SW480 (cell line): ENCODE measurements around the gene HTR2A.

ENCODE experiments used
- DNase-seq: peaks from one replicate; pipeline ENCODE4 v3.0.0-alpha.2; 2016; ENCODE audit warnings: low spot score

The HTR2A gene

GRCh38 chr13:46896341-46897137 lies at the start of gene HTR2A:
Gene HTR2A (minus strand): TSS chr13:46897053. CDS start chr13:46895906, 1,147 bp downstream.
- DNase-seq, result peak; percentile 8

DNA sequence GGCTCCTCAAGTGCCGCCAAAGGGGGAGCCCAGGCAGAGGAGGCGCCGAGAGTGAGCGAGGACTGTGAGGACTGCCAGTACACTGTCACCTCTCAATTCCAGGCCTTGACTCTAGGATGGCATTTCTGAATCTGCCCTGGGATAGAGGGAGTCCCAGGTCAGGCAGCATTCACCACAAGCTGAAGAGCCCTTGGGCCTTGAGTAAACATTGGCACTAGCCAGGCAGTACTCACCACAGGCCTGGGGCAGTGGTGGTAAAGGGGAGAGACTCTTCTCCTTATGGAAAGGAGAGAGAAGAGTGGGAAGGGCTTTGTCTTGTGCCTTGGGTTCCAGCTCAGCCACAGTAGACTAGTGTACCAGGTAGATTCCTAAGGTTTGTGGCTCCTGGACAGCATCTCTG lies 39.7 kb upstream of the HTR2A start:
- DNase-seq, result no peak

GRCh38 chr13:46934749-46935148 lies 37.9 kb upstream of the HTR2A start:
- no peak for DNase-seq

DNA sequence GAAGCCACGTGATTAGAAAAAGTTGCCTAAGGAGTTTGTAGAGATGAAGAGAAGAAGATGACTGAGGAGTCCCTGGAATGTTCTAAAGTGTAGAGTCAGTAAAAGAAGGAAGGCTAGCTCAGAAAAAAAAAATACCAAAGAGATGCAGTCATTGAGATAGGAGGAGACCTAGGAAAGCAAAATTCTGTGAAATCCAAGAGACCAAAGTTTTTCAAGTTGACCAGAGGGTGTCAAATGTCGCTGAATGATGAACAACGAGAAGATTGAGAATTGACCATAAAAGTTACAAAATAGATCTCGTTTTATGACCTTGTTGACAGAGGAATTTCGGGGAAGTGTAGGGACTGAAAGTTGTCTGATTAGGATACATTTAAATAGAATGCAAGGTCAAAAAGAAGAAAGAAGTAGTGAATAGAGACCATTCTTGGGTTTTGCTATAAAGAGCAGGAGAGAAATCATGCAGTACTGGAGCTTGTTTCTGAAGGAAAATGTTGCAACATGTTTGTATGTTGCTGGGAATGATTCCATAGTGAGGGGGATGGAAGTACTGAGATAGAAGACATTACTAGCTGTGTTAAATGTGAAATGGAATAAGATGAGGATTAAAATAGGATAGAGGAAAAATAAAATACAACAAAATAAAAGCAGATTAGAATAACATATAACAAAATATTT lies 30.2 kb upstream of the HTR2A start:
- DNase-seq, result no peak

GRCh38 chr13:46925486-46925885 lies 28.6 kb upstream of the HTR2A start:
- no peak for DNase-seq

DNA sequence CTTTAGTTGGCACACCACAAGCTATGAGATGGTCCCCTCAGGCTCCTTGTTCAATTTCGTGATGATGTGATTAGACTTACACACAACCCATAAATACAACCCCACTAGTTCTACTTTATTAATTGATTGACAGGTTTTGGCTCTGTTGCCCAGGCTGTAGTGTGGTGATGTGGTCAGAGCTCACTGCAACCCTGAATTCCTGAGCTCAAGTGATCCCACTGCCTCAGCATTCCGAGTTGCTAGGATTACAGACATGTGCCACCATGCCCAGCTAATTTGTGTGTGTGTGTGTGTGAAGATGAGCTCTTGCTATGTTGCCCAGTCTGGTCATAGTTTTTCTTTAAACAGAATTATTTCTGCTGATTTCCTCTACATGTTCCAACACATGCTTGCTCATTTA lies 17.5 kb upstream of the HTR2A start:
- no peak for DNase-seq

DNA sequence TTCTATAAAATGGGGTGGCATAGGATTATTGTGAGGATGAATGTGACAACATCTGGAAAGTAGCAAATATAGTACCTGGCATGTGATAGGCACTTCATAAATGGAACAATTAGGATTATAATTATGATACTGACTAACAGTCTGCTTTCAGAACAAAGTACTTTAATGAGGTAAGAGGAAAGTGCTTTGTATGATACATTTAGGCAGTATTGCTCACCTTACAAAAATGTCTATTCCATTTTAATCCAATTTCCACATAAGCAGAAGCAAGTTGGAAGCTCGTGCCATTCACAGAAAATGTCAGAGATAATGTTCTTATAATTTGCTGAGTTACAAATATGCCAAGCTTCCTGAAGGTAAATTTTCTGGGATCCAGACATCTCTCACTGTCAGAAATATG lies 16.9 kb upstream of the HTR2A start:
- DNase-seq, result no peak

- DNase-seq, result peak; percentile 9
These were observed 12.2 kb upstream of the HTR2A start for GRCh38 chr13:46909042-46909441.

DNA sequence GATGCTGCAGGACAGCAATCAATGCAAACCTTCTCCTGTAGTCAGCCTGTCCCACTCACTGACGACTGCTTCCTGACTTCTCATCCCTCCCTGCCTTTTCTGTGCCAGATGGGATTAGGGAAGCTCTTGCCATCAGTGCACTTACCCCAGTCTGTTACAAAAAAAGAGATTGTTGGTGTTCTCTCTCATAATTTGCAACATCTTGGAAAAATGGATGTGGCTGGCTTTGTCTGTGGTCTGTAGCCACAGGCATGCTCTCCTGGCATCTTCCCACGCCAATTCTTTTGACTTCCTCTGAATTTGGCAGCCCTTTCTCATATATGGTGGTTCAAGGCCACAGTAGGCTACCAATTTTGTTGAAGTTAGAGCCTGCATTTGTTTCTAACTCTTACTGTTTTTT lies 11.6 kb upstream of the HTR2A start:
- DNase-seq, result no peak

GRCh38 chr13:46906405-46906804 lies 9.6 kb upstream of the HTR2A start:
- no peak for DNase-seq

GRCh38 chr13:46905249-46905648 lies 8.4 kb upstream of the HTR2A start:
- peak; percentile 4 for DNase-seq

DNA sequence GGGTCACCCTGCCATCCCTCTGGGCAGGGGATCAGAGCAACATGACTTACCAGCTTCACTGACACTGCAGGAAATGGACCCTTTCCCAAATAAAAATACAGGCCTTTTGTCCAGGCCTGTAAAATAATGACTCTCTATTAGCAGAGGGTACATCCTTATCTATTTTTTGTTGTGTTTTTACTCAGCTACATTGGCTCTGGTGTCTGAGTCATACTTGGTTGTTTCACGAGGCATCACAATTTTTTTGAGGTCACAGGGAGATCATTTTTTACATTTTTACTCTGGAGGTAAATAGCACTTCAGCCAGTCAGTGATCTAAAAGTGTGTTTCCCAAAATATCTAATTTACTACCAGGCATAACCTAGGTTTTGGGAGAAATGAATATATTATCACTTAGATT lies 6.9 kb upstream of the HTR2A start:
- no peak for DNase-seq

GRCh38 chr13:46901721-46902120 lies 4.9 kb upstream of the HTR2A start:
- no peak for DNase-seq

- no peak for DNase-seq
These were observed 2.9 kb upstream of the HTR2A start for GRCh38 chr13:46899801-46900200.

- no peak for DNase-seq
These were observed 1.5 kb downstream of the HTR2A start for GRCh38 chr13:46895381-46895780.

DNA sequence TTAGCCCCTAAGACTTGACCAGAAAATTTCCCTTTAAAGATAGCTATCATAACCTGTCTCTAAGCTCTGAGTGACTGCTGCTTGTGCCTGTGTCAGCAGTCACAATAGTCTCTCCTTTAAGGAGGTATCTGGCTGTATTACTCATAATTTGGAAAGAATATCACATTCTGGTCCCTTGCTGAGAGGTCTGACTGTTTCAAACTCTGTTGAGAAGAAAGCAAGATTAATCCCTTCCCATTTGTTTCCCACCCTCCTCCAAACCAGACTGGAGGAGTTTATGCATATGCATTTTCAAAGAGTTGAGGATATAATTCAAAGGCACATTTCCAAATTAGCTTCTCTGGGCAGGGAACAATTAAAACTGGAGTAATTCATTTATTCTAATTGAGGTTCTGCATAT lies 2.3 kb downstream of the HTR2A start:
- no peak for DNase-seq

GRCh38 chr13:46893798-46894560 lies 2.9 kb downstream of the HTR2A start:
- DNase-seq, result peak; percentile 28

DNA sequence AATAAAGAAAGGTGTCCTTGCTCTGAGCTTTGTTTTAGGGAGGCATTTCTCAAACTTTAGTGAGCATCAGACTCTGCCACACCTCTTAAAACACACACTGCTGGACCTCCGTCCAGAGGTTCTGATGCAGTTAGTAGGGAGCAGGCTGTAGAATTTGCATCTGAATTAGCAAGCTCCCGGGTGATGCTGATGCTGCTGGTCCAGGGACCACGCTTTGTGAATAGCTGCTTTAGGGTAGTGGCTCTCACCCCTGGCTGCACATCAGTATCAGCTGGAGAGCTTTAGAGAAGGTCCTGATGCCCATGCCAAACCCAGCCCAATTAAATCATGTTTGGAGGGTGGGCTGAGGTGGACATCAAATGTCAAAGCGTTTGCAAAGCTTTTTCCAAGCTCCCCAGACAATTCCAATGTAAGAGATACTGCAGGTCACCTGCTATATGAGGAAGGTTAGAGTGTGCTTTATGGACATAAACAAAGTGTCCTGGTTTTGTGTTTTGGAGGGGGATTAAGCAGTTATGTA lies 3.6 kb downstream of the HTR2A start:
- no peak for DNase-seq

DNA sequence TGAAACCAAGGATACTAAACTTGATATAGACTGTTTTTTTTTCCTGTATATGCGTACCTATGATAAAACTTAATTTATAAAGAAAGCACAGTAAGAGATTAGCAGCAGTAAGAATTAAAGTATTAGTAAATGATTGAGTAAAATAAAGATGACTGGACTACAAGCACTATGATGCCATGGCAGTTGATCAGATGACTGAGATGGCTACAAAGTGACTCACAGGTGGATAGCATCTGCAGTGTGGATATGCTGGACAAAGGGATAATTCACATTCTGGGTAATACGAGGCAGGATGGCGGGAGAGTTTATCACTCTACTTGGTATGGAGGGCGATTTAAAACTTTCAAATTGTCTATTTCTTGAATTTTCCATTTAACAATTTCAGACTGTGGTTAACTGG lies 11.8 kb downstream of the HTR2A start:
- DNase-seq, result no peak

GRCh38 chr13:46884531-46884930 lies 12.3 kb downstream of the HTR2A start:
- no peak for DNase-seq

DNA sequence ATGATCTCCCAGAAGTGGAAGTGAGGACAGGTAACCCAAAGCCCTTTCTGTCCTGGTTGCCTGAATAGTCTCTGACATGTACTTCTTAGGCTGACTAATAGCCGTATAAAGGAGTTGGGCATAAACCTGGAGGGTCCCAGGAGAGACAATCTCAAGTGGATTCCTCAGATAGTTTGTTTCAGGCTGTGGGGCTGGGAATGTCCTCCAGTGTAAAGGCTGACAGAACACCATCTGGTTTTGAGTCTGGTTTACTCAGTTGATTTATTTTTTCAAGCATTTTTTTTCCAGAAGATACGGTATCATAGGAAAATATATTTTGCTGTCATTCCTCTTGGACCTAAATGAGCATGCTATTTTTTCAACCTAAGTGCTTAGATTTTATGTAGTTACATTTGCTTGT lies 15.2 kb downstream of the HTR2A start:
- no peak for DNase-seq

DNA sequence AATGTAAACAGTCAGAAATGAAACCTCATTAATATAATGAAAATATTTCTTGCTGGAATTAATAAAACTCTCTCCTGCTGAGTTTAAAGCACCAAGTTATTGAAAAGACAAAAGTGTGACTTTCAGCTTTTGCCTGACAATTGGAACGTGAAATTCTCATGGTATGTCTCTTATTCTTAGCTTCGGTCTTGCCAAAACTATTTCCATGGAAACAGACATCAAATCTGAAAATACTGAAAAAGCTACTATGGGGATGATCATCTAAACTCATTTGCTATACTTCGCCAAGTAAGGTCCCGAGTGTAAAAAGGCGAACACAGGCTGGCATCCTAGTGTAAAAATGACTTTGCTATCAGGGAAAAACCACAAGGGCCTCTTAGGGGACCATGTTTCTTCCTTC lies 22.8 kb downstream of the HTR2A start:
- no peak for DNase-seq

DNA sequence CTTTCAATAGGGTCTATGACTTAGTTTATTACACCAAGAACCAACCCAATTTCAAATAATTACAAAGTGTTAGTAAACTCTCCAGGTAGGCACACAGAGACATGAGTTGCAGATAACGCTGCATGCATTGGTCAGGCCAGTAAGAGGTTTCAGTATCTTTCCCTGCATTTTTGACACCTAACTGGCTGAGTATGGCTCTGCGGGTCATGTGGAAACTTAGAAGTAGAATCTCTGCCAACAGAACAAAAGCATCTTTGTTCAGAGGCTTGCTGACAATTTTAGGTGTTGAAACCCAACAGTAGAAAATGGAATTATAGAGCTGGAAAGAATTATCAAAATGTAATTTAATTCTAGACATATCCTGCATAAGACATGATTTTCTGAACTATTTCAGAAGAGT lies 25.3 kb downstream of the HTR2A start:
- no peak for DNase-seq
